ENCODE results near the gene SOX4.

Gene SOX4

GRCh38 chr6:21594416-21595281 is 1.1 kb downstream of the SOX4 start:
- DNase-seq = peak; percentile 57

DNA sequence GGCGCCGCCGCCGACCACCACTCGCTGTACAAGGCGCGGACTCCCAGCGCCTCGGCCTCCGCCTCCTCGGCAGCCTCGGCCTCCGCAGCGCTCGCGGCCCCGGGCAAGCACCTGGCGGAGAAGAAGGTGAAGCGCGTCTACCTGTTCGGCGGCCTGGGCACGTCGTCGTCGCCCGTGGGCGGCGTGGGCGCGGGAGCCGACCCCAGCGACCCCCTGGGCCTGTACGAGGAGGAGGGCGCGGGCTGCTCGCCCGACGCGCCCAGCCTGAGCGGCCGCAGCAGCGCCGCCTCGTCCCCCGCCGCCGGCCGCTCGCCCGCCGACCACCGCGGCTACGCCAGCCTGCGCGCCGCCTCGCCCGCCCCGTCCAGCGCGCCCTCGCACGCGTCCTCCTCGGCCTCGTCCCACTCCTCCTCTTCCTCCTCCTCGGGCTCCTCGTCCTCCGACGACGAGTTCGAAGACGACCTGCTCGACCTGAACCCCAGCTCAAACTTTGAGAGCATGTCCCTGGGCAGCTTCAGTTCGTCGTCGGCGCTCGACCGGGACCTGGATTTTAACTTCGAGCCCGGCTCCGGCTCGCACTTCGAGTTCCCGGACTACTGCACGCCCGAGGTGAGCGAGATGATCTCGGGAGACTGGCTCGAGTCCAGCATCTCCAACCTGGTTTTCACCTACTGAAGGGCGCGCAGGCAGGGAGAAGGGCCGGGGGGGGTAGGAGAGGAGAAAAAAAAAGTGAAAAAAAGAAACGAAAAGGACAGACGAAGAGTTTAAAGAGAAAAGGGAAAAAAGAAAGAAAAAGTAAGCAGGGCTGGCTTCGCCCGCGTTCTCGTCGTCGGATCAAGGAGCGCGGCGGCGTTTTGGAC is 2.0 kb downstream of the SOX4 start:
- DNase-seq = no peak

DNA sequence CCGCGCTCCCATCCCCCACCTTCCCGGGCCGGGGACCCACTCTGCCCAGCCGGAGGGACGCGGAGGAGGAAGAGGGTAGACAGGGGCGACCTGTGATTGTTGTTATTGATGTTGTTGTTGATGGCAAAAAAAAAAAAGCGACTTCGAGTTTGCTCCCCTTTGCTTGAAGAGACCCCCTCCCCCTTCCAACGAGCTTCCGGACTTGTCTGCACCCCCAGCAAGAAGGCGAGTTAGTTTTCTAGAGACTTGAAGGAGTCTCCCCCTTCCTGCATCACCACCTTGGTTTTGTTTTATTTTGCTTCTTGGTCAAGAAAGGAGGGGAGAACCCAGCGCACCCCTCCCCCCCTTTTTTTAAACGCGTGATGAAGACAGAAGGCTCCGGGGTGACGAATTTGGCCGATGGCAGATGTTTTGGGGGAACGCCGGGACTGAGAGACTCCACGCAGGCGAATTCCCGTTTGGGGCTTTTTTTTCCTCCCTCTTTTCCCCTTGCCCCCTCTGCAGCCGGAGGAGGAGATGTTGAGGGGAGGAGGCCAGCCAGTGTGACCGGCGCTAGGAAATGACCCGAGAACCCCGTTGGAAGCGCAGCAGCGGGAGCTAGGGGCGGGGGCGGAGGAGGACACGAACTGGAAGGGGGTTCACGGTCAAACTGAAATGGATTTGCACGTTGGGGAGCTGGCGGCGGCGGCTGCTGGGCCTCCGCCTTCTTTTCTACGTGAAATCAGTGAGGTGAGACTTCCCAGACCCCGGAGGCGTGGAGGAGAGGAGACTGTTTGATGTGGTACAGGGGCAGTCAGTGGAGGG is 2.8 kb downstream of the SOX4 start:
- DNase-seq = no peak

DNA sequence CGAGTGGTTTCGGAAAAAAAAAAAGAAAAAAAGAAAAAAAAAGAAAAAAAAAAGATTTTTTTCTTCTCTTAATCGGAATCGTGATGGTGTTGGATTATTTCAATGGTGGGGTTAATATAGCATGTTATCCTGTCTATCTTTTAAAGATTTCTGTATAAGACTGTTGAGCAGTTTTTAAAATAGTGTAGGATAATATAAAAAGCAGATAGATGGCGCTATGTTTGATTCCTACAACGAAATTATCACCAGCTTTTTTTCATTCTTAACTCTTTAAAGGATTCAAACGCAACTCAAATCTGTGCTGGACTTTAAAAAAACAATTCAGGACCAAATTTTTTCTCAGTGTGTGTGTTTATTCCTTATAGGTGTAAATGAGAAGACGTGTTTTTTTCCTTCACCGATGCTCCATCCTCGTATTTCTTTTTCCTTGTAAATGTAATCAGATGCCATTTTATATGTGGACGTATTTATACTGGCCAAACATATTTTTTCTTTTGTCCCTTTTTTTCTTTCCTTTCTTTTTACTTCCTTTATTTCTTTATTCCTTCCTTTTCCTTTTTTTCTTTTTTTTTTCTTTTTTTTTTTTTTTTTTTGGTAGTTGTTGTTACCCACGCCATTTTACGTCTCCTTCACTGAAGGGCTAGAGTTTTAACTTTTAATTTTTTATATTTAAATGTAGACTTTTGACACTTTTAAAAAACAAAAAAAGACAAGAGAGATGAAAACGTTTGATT is 3.6 kb downstream of the SOX4 start:
- DNase-seq = no peak

GRCh38 chr6:21597801-21598673 is 4.5 kb downstream of the SOX4 start:
- DNase-seq = no peak

- DNase-seq = no peak
Measured at GRCh38 chr6:21598674-21599023, 5.1 kb downstream of the SOX4 start.

DNA sequence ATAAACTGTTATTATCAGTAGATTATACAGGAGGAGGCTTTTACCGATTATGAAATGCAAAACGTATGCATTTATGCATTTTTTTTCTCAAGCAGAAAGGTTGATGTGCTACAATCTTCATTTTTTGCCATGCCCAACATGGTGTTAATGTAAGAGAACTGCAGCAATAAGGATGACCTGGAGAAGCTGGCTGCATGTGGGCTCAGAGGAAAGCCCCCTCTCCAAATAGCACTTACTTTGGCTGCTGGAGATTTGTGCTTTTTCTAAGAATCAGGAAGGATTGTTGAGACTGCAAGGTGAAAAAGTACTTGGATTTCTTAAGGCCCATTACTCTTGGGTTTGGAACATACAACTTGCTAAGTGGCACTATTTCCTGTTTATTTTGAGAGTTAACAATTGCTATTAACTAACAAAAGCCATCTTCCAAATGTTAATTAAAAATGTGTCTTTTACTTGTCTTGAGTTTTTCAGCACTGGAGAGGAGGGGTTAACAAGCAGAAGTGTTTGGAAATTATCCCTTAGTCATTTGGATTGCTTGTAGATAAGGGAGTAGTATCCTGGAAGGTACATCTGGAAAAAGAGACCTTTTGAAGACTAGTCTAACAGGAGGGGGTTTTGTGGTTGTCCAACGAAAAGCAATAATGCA is 5.6 kb downstream of the SOX4 start:
- no peak for DNase-seq

- no peak for DNase-seq
Measured at GRCh38 chr6:21601339-21601923, 7.9 kb downstream of the SOX4 start.

DNA sequence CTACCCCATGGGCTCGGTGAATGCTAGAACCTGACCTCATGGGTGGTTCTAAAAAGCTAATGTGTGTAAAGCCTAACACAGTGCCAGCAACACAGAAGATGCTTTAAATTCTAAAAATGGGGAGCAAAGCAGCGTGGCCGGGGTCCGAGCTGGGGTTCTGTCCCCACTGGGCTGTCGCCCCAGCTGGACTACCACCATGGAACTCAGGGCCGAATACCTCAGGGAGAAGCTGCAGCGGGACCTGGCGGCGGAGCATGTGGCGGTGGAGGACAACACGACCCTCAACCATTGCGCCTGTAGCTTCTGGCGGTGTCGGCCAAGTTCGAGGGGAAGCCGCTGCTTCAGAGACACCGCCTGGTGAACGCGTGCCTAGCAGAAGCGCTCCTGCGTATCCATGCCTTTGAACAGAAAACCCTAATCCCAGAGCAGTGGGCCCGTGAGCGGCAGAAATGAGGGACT is 8.4 kb downstream of the SOX4 start:
- DNase-seq = no peak

GRCh38 chr6:21603082-21603952 is 9.8 kb downstream of the SOX4 start:
- no peak for DNase-seq

DNA sequence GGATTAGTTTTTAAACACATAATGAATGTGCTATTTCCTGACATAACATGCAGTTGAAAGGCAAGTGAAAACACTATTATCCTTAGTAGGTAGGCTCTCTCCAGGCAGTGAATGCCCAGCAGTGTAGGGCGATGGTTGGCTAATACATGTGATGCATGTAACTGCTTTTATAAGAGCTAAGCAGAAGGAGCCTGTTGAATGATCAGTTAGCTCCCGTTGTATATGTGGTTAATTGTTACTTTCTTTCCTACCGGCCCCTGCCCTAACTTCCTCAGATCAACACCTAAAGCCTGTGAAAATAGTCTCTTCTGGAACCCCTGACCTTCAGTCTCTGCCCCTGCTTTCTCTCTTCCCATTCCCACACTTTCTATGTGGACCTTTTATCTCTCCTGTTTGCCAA is 10.5 kb downstream of the SOX4 start:
- DNase-seq = no peak

- DNase-seq = no peak
Measured at GRCh38 chr6:21605166-21605565, 11.6 kb downstream of the SOX4 start.

- DNase-seq = no peak
Measured at GRCh38 chr6:21608601-21609000, 15.1 kb downstream of the SOX4 start.

- no peak for DNase-seq
Measured at GRCh38 chr6:21609881-21610329, 16.4 kb downstream of the SOX4 start.

DNA sequence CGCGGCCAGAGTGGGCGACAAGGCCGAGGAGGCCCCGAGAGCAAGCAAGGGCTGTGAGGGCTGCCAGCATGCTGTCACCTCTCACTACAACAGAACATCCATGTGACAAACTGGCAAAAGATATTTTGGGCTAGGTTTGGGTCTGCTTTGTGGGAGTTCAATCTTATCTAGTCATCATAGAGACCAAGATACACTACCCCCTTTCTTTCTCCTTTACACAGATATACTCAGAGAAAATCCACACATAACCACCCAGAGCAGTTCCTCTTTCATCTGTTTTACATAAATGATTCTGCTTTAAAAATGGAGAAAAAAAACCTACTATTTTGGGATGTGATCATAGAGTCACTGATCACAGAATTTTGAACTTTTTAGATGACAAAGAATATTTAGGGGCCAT is 16.8 kb downstream of the SOX4 start:
- no peak for DNase-seq

- no peak for DNase-seq
Measured at GRCh38 chr6:21611485-21611884, 17.9 kb downstream of the SOX4 start.

- DNase-seq = no peak
Measured at GRCh38 chr6:21612067-21612745, 18.7 kb downstream of the SOX4 start.

GRCh38 chr6:21613809-21614208 is 20.3 kb downstream of the SOX4 start:
- DNase-seq = no peak

- DNase-seq = no peak
Measured at GRCh38 chr6:21614226-21614625, 20.7 kb downstream of the SOX4 start.
